GOT3 (cell line): ENCODE data around the gene TGFBR3.

Source experiments
- DNase-seq: peaks from one replicate; lab custom pipeline; 2025; ENCODE audit warnings: mixed read lengths; lab: John Stamatoyannopoulos, UW

The TGFBR3 gene

GRCh38 chr1:91799159-91799558, 86.8 kb downstream of the TGFBR3 start:
- no peak for DNase-seq

GRCh38 chr1:91798740-91799139, 87.2 kb downstream of the TGFBR3 start:
- no peak for DNase-seq

GRCh38 chr1:91798241-91798648, 87.7 kb downstream of the TGFBR3 start:
- no peak for DNase-seq

- no peak for DNase-seq
These were observed 88.8 kb downstream of the TGFBR3 start for GRCh38 chr1:91797164-91797563.

- DNase-seq, result no peak
These were observed 89.6 kb downstream of the TGFBR3 start for GRCh38 chr1:91796390-91796654.

GRCh38 chr1:91795591-91796389, 90.2 kb downstream of the TGFBR3 start:
- DNase-seq, result no peak

GRCh38 chr1:91793877-91794276, 92.1 kb downstream of the TGFBR3 start:
- DNase-seq, result no peak

GRCh38 chr1:91793189-91793588, 92.8 kb downstream of the TGFBR3 start:
- DNase-seq, result no peak

- no peak for DNase-seq
These were observed 93.4 kb downstream of the TGFBR3 start for GRCh38 chr1:91792489-91793071.

- DNase-seq, result no peak
These were observed 94.1 kb downstream of the TGFBR3 start for GRCh38 chr1:91791691-91792488.

- DNase-seq, result no peak
These were observed 94.8 kb downstream of the TGFBR3 start for GRCh38 chr1:91791103-91791502.

GRCh38 chr1:91790392-91790791, 95.6 kb downstream of the TGFBR3 start:
- DNase-seq, result no peak

- no peak for DNase-seq
These were observed 96.5 kb downstream of the TGFBR3 start for GRCh38 chr1:91789273-91789997.

GRCh38 chr1:91787919-91788318, 98.0 kb downstream of the TGFBR3 start:
- DNase-seq, result no peak

- no peak for DNase-seq
These were observed 101.3 kb downstream of the TGFBR3 start for GRCh38 chr1:91784616-91785015.

- no peak for DNase-seq
These were observed 101.8 kb downstream of the TGFBR3 start for GRCh38 chr1:91784191-91784590.

- no peak for DNase-seq
These were observed 102.4 kb downstream of the TGFBR3 start for GRCh38 chr1:91783423-91784170.

GRCh38 chr1:91781901-91782622, 103.9 kb downstream of the TGFBR3 start:
- no peak for DNase-seq

GRCh38 chr1:91781371-91781825, 104.6 kb downstream of the TGFBR3 start:
- DNase-seq, result no peak

- no peak for DNase-seq
These were observed 106.4 kb downstream of the TGFBR3 start for GRCh38 chr1:91779548-91780021.

GRCh38 chr1:91778964-91779363, 107.0 kb downstream of the TGFBR3 start:
- DNase-seq, result no peak
